NCI-H146 (cell line): ENCODE data around the gene ICAM2.
"Not testable (repeated sequence)": the region's sequence is repeated elsewhere in the genome, so short reads cannot be mapped to it uniquely, and the experiment has no call there.

Source experiments
- DNase-seq: peaks from one replicate; lab custom pipeline; 2025; lab: John Stamatoyannopoulos, UW

Gene ICAM2

GRCh38 chr17:64009571-64010402 lies 10.6 kb downstream of the ICAM2 start:
- DNase-seq = peak; percentile 27

- no peak for DNase-seq
These were observed 11.6 kb downstream of the ICAM2 start for GRCh38 chr17:64008830-64009229.

- DNase-seq = no peak
These were observed 12.1 kb downstream of the ICAM2 start for GRCh38 chr17:64008346-64008745.

GRCh38 chr17:64007838-64008282 lies 12.6 kb downstream of the ICAM2 start:
- DNase-seq = no peak

GRCh38 chr17:64007089-64007837 lies 13.2 kb downstream of the ICAM2 start:
- DNase-seq = not testable (repeated sequence)

- no peak for DNase-seq
These were observed 13.9 kb downstream of the ICAM2 start for GRCh38 chr17:64006361-64007088.

GRCh38 chr17:64005734-64006167 lies 14.7 kb downstream of the ICAM2 start:
- peak; percentile 68 for DNase-seq

GRCh38 chr17:64004903-64005733 lies 15.3 kb downstream of the ICAM2 start:
- no peak for DNase-seq

GRCh38 chr17:64004218-64004770 lies 16.1 kb downstream of the ICAM2 start:
- DNase-seq = no peak

GRCh38 chr17:64003526-64004121 lies 16.8 kb downstream of the ICAM2 start:
- DNase-seq = no peak

GRCh38 chr17:64002658-64003525 lies 17.5 kb downstream of the ICAM2 start:
- DNase-seq = no peak

GRCh38 chr17:64001763-64002529 lies 18.5 kb downstream of the ICAM2 start:
- no peak for DNase-seq

- DNase-seq = no peak
These were observed 19.3 kb downstream of the ICAM2 start for GRCh38 chr17:64001091-64001579.

GRCh38 chr17:63999680-64000531 lies 20.5 kb downstream of the ICAM2 start:
- no peak for DNase-seq

- no peak for DNase-seq
These were observed 21.4 kb downstream of the ICAM2 start for GRCh38 chr17:63998721-63999679.

GRCh38 chr17:63998050-63998720 lies 22.2 kb downstream of the ICAM2 start, which contains the start of gene PRR29:
TSS of gene PRR29 (plus strand) at chr17:63998351. CDS start at chr17:63998365, 14 bp downstream.
- peak; percentile 86 for DNase-seq
